ENCODE results near the gene ALS2. TPM values are rescaled to one million over a fixed set of nuclear protein-coding genes. Genes with fewer than 3 reads are reported as not detected.

Gene ALS2
- total RNA-seq, 1 experiment from 2014 or later = 28.4 TPM

DNA sequence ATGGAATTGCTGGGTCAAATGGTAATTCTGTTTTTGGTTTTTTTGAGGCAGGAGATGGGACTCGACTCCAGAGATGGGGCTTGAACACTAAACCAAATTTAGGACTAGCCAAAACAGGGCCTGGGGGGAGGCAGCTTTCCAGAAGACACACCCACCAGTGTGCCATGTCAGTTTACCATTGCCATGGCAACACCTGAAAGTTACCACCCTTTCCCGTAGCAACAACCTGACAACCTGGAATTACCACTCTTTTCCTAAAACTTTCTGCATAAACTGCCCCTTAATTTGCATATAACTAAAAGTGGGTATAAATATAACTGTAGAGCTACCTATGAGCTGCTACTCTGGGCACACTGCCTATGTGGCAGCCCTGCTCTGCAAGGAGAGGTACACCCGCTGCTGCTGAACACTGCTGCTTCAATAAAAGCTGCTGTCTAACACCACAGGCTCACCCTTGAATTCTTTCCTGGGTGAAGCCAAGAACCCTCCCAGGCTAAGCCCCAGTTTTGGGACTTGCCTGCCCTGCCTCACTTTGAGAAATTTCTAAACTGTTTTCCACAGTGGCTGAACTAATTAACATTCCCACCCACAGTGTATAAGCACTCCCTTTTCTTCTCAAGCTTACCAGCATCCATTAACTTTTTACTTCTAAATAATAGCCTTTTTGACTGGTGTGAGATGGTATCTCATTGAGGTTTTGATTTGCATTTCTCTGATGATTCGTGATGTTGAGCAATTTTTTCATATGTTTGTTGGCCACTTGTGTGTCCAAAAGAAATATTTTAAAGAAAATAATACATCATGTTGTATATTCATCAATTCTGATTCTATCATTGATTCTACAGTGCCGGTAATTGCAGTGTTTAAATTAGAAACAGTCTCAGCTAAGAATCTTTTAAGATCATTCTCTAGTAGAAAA lies 36.2 kb upstream of the ALS2 start:
- Histone ChIP-seq H2AFZ (ENCODE audit: low read length) (no peak overlapping the region), H2BK120ac (ENCODE audit: low read depth, low read length, poor library complexity, severe bottlenecking) (no peak overlapping the region), H3K4ac (ENCODE audit: low read depth, low read length) (no peak overlapping the region), H2BK5ac (ENCODE audit: insufficient read length, low read length) (no peak overlapping the region), H3K18ac (ENCODE audit: insufficient read length, low read depth, low read length) (no peak overlapping the region), H3K23me2 (ENCODE audit: insufficient read length, low read depth, low read length, poor library complexity, severe bottlenecking) (no peaks in the 10 kb centered on the region), H2AK5ac (ENCODE audit: insufficient read length, low read length) (no peak overlapping the region), H3K79me2 (ENCODE audit: insufficient read depth, low read length) (no peaks in the 10 kb centered on the region), H3K9me3 (ENCODE audit: control insufficient read depth, low read depth, low read length) (no peaks in the 10 kb centered on the region), H3K4me2 (ENCODE audit: insufficient read depth, insufficient read length, low read length) (no peak overlapping the region), H4K20me1 (ENCODE audit: control insufficient read depth, insufficient read depth, insufficient read length) (no peaks in the 10 kb centered on the region), H3K14ac (ENCODE audit: insufficient read depth, low read length) (no peak overlapping the region), H2BK15ac (ENCODE audit: low read depth, low read length) (no peak overlapping the region), H4K91ac (ENCODE audit: insufficient read length, low read depth, low read length) (no peak overlapping the region), H2BK12ac (ENCODE audit: insufficient read length, low read depth, low read length) (no peak overlapping the region), H3K4me1 (ENCODE audit: insufficient read depth, low read length) (0 out of 2 replicates have a peak, but pooled peaks cover 3% of the 10 kb centered on the region), H3K27me3 (ENCODE audit: insufficient read depth, low read length) (no peaks in the 10 kb centered on the region), H4K8ac (replicated peaks; ENCODE audit: insufficient read length, low read depth, low read length) (no peak overlapping the region), H3K27ac (ENCODE audit: insufficient read length, low read depth, low read length) (no peak overlapping the region), H3K9ac (ENCODE audit: extremely low read depth, insufficient read length, low read length) (no peak overlapping the region), H3K79me1 (ENCODE audit: insufficient read depth, low read depth, low read length, poor library complexity, severe bottlenecking) (no peaks in the 10 kb centered on the region), H2BK20ac (ENCODE audit: low read depth, low read length, poor library complexity, severe bottlenecking) (no peak overlapping the region), H3T11ph (ENCODE audit: low read length) (no peak overlapping the region), H3K23ac (ENCODE audit: insufficient read length, low read depth, low read length) (no peak overlapping the region), H3K56ac (ENCODE audit: insufficient read length, low read depth, low read length) (no peak overlapping the region), H4K5ac (ENCODE audit: insufficient read length, low read depth, low read length) (no peak overlapping the region)
- Mint-ChIP-seq H3K4me1 (peaks cover 9 to 13% of the 10 kb centered on the region in 2 experiments; a peak in 3 of 4 replicates), H3K9me3 (peaks cover 8 to 13% of the 10 kb centered on the region in 2 experiments), H3K27me3 (ENCODE audit: low read depth) (no peaks in the 10 kb centered on the region; the same call in 1 of the 2 replicates), H3K27ac (no peak overlapping the region), H3K4me3 (no peak overlapping the region), H3K36me3 (ENCODE audit: insufficient read depth in 1 of 3, low read depth in 3 of 3) (peaks cover 0 to 10% (median 7%) of the 10 kb centered on the region in 3 experiments; a peak in 4 of 7 replicates)
- no peak for DNase-seq
- no peak for TF ChIP-seq CTCF (conservative IDR thresholded peaks at IDR 0.05)
- no CpG with 5 or more reads among the region's 5 CpGs for WGBS (ENCODE audit: extremely low coverage, insufficient read length, low lambda C conversion rate)
